CD4-positive, alpha-beta T cell treated with Interferon gamma for 1 hour (primary cell): ENCODE data around the gene RAB20.
"Not testable (repeated sequence)": the region's sequence is repeated elsewhere in the genome, so short reads cannot be mapped to it uniquely, and the experiment has no call there.

Experiments
- DNase-seq: peaks from one replicate; pipeline ENCODE4 v3.0.0-alpha.2; 2020

The RAB20 gene

GRCh38 chr13:110561344-110562035 is at the start of gene RAB20:
Gene RAB20, minus strand, starts transcription at chr13:110561722. Its CDS starts 203 bp downstream, at chr13:110561519.
- DNase-seq: peak; percentile 72

DNA sequence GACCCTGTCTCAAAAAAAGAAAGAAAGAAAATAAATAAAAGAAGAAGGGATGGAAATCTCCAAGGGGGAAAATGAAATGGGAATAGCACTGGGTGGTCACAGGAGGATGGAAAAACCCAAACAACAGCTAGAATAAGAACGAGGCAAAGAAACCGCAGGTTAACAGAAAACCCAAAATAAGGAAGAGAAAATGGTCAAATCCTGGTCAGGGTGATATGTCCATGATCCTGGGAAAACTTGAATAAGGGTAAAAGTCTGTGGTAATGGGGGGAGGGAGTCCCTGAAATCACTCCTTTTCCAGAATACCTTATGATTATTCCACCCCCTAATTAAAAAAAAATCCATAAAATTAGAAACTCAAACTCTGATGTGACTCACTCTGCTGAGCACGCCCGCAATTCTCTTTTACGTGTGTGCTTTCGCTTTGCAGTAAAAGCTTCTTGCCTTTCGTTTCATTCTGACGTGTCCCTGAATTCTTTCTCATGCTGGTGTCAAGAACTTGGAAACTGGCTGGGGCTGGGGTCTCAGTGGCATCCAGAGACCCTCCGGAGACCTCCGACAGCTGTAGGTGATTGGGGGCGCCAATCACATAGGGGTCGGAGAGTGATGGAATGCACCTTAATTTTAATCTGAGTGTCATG is 49.6 kb upstream of the RAB20 start:
- DNase-seq: no peak

GRCh38 chr13:110607675-110608224 is 46.2 kb upstream of the RAB20 start:
- no peak for DNase-seq

DNA sequence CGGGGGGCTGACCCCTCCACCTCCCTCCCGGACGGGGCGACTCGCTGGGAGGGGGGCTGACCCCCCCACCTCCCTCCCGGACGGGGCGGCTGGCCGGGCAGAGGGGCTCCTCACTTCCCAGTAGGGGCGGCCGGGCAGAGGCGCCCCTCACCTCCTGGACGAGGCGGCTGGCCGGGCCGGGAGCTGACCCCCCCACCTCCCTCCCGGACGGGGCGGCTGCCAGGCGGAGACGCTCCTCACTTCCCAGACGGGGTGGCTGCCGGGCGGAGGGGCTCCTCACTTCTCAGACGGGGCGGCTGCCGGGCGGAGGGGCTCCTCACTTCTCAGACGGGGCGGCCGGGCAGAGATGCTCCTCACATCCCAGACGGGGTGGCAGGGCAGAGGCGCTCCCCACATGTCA is 44.8 kb upstream of the RAB20 start:
- not testable (repeated sequence) for DNase-seq

- DNase-seq: no peak
Measured at GRCh38 chr13:110605132-110605531, 43.6 kb upstream of the RAB20 start.

DNA sequence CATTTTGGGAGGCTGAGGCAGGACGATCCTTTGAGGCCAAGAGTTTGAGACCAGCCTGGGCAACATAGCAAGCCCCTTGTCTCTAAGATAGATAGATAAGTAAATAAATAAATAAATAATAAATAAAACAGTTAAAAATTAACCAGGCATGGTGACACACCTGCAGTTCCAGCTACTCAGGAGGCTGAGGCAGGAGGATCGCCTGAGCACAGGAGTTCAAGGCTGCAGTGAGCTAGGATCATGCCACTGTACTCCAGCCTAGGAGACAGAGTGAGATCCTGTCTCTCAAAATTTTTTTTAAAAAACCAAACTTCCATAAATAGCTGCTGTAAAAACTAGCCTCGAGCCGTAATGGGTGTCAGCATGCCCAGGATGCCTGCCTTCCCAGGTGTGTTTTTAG is 39.5 kb upstream of the RAB20 start:
- DNase-seq: no peak

DNA sequence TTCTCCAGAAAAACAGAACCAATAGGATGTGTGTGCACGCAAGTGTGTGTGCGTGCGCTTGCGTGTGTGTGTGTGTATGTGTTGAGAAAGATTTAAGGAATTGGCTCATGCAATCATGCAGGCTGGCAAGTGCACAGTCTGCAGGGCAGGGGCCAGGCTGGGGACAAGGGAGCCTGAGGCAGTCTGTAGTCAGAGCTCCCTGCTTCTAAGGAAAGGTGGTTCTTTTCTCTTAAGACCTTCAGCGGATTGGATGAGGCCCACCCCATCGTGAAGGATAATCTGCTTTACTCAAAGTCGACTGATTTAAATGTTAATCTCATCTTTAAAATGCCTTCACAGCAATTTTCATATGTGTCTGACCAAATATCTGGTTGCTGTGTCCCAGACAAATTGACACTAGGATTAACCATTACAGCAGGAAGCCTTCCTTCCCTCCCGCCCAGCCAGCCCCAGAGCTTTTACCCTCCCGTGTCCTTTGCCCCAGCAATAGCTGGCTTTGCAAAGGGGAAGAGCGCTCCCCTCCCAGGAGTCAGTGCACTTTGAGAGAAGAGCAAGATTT is 38.8 kb upstream of the RAB20 start:
- no peak for DNase-seq

DNA sequence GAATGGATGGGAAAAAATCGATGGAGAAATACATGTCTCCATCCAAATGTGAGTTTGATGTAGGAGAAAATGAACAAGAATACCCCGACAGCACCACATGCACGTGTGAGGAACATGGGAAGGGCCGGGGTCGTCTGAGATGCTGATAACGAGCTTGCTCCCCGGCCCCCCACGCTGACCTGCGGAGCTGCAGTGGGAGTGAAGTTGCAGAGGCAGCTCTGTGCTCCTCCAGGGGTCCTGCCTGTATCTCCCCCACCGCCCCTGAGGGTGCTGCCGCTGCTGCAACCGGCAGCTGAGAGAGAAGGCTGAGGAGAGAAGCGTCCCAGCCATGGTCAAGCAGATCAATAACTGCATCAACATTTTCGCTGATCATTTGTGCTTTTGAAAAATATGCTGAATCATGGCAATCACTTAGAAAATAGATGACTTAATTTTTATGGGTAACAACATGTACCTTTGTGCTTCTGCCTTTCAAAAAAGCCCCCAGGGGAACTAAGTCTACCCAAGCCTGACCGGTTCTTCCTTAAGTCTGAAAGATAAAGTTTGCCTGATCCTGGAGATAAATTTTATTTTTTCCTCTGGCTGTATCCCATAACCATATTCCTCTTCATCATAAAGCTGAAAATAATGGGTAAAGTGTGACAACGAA is 35.6 kb upstream of the RAB20 start:
- no peak for DNase-seq

DNA sequence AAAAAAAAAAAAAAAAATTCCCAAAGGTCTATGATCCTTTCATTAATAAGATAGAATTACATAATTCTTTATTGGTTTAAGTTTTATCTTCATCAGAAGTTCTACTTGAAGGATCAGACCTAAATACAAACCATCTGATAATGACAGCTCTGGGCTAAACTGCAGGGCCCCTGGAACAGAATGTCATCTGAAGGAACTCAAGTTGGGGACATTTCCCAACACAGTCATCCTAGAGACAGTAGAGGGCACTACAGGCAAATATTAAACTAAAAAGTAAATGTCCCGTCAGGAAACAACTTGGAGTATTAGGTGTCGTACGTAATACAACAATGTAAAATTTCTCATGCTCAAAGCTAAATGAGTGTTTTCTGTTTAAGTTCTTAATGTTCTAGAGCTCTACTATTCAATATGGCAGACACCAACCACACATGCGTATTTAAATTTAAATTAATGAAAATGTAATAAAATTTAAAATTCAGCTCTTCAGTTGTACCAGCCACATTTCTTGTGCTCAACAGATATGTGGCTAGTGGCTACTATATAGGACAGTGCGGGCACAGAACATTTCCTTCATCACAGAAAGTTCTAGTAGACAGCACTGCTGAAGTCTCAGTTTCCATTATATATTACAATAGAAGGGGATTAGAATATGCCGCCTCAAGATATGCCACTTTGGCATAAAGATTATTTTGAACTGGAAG is 32.1 kb upstream of the RAB20 start:
- no peak for DNase-seq

DNA sequence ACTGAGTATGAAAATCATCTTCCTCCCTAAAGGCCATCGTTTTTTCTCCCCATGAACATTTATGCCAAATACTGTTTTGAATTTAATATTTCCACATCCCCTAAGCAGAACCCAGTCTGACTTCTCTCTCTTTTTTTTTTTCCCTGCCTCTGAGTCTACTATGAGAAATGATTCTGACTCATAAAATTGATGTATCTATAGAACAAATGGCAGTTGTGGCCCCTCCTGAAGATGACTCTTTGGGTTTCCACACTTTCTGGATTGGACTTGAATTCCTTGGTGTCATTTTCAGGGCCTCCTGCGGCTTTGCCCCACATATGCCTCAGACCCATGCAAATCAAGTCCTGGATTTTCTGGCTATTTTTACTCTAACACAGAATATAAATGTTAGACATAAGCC is 31.1 kb upstream of the RAB20 start:
- no peak for DNase-seq

- no peak for DNase-seq
Measured at GRCh38 chr13:110590577-110590976, 29.1 kb upstream of the RAB20 start.

DNA sequence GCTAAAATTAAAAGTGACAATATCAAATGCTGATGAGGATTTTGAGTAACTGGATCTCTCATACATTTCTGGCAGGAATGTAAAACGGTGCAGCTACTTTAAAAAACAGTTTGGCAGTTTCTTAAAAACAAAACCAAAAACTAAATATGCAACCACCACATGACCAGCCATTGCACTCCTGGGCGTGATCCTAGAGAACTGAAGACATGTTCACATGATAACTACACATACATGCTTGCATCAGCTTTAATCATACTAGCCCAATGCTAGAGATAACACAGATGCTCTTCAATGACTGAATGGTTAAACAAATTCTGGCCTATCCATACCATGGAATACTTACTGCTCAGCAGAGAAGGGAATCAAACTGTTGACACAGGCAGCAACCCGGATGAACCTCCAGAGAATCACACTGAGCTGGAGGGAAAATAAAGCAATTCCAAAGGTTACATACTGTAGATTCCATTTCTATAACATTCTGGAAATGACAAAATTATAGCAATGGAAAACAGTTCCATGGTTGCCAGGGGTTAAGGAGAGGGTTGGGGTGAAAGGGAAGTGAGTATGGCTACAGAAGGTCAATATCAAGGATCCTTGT is 28.4 kb upstream of the RAB20 start:
- no peak for DNase-seq

DNA sequence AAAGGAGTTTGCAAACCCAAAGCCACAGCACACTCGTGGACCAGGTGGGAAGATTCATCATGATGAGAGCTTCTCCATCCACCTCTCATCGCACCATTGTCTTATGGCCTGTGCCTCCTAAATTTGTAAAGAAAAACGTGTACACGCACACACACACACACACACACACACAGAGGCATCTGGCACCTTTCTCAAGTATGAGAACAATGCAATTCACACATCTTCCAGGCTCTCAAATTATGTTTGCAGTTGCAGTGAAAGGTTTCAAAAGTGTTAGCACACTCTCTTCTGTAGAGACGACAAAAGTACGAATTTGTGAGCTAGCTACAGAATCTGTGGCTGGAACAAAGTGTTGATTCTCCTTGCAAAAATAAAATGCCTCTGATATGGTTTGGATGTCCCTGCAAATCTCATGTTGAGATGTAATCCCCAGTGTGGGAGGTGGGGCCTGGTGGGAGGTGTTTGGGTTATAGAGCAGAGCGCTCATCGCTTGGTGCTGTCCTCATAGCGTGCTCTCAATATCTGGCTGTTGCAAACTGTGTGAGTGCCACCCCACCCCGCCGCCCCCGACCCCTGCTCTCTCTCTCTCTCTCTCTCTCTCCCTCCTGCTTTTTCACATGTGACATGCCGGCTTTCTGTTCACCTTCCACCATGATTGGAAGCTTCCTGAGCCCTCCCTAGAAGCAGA is 21.8 kb upstream of the RAB20 start:
- DNase-seq: no peak

- DNase-seq: no peak
Measured at GRCh38 chr13:110582421-110582954, 21.0 kb upstream of the RAB20 start.

- no peak for DNase-seq
Measured at GRCh38 chr13:110581506-110582185, 20.1 kb upstream of the RAB20 start.

GRCh38 chr13:110580800-110581199 is 19.3 kb upstream of the RAB20 start:
- no peak for DNase-seq

- DNase-seq: no peak
Measured at GRCh38 chr13:110578363-110578762, 16.8 kb upstream of the RAB20 start.

DNA sequence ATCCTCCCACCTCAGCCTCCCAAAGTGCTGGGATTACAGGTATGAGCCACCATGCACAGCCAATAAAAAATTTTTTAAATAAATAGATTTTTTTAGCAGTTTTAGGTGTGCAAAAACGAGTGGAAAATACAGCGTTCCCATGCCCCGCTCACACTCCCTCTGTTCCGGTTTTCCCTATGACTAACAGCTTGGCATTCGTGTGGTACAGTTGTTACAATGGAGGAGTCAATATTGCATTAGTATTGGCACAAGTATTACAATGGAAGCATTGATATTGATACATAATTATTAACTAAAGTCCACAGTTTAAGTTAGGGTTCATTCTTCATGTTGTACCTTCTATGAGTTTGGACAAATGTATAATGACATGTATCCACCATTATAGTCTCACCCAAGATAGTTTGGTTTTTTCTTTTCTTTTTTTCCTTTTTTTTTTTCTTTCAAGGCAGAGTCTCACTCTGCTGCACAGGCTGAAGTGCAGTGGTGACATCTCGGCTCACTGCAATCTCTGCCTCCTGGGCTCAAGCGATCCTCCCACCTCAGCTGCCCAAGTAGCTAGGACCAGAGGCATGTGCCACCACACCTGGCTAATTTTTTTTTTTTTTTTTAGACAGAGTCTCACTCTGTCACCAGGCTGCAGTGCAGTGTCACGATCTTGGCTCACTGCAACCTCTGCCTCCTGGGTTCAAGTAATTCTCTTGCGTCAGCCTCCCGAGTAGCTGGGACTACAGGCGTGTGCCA is 15.4 kb upstream of the RAB20 start:
- no peak for DNase-seq

- no peak for DNase-seq
Measured at GRCh38 chr13:110576070-110576394, 14.5 kb upstream of the RAB20 start.

DNA sequence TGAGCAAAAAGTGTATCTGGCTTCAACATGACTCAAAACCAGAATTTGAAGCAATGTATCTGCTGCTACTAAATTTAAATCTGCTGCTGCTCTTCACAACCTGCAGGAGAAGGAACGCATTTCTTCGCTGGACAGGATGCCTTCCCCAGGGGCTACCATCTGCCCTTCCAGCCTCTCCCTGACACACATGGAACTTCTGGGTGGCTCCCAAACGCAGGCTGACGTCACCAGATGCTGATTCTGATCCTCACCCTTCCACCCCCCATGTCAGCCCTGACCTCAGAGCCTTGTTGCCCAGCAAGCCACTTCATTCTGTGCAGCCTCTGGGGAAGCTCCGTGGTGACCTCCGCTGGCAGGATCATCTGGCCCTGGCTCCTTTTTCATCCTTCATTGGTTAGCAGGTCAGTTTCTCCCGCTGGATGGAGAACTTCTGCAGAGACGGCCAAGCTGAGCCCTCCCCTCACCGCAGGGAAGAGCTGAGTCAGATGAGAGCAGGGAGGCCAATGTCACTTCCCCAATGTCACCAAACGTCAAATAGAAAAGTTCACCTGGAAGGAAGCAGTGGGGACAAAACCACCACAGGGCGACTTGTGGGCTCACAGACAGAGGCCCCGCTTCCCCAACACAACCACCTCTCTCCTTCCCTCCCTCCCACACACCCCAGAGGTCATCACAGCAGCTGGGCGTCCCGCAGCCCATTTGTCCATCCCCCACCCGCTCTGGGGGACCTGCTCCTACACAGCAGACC is 14.0 kb upstream of the RAB20 start:
- DNase-seq: peak; percentile 43
